CD14-positive monocyte (primary cell): ENCODE data around the gene TNXB. TPM values are rescaled to one million over a fixed set of nuclear protein-coding genes. Genes with fewer than 3 reads are reported as not detected.

Experiments
- DNase-seq, 3 donors: peaks; one replicate each; pipeline ENCODE4 v3.0.0-alpha.2; 2011 to 2022
- H2AFZ ChIP-seq: 2 replicates; pipeline ENCODE4 v1.6.0; 2012; ENCODE audit warnings: mild to moderate bottlenecking, low read depth, low read length, inconsistent platforms; ENCODE audit not compliant: insufficient read depth, poor library complexity, severe bottlenecking
- H3K27ac ChIP-seq, 2 donors: 1 replicate in 1 of 2; 2 replicates in 1 of 2; pipeline ENCODE4 v1.5.1; 2012 to 2013; ENCODE audit warnings: low read length in 2 of 2, control low read depth in 1 of 2, inconsistent platforms in 1 of 2, low read depth in 1 of 2, mild to moderate bottlenecking in 1 of 2
- H3K27me3 ChIP-seq, 2 donors: one replicate each; pipeline versions ENCODE4 v1.6.0 to v1.6.1; 2011 to 2013; ENCODE audit warnings: low read length in 2 of 2; ENCODE audit not compliant: control insufficient read depth in 2 of 2, insufficient read depth in 2 of 2
- H3K36me3 ChIP-seq, 2 donors: replicated peaks in 1 of 2; 1 replicate in 1 of 2; 2 replicates in 1 of 2; pipeline versions ENCODE4 v1.5.1 to v1.6.1; 2012 to 2013; ENCODE audit warnings: low read length in 2 of 2, control low read depth in 1 of 2, inconsistent platforms in 1 of 2, mild to moderate bottlenecking in 1 of 2; ENCODE audit not compliant: insufficient read depth in 2 of 2, control insufficient read depth in 1 of 2
- H3K4me1 ChIP-seq, 2 donors: 1 replicate in 1 of 2; 2 replicates in 1 of 2; pipeline versions ENCODE4 v1.5.1 to v1.6.1; 2012 to 2013; ENCODE audit warnings: low read length in 2 of 2, control low read depth in 1 of 2, inconsistent platforms in 1 of 2, mild to moderate bottlenecking in 1 of 2, moderate library complexity in 1 of 2; ENCODE audit not compliant: insufficient read depth in 2 of 2, control insufficient read depth in 1 of 2
- H3K4me2 ChIP-seq: replicated peaks from 2 replicates; pipeline ENCODE3; 2012; ENCODE audit warnings: low read length, moderate library complexity, mild to moderate bottlenecking; ENCODE audit not compliant: poor library complexity, severe bottlenecking; ENCODE audit errors: extremely low read depth
- H3K4me3 ChIP-seq, 3 experiments: fragments of 200-600 bp in 1 of 3; sonication (generic) in 1 of 3; replicated peaks in 1 of 3; 1 replicate in 2 of 3; 2 replicates in 1 of 3; pipeline ENCODE4 v1.5.1; 2011 to 2013; ENCODE audit warnings: low read length in 3 of 3, mild to moderate bottlenecking in 3 of 3, control low read depth in 2 of 3, low read depth in 2 of 3, inconsistent platforms in 1 of 3, moderate library complexity in 1 of 3
- H3K79me2 ChIP-seq: 2 replicates; pipeline ENCODE4 v1.6.0; 2012; ENCODE audit warnings: mild to moderate bottlenecking, control low read depth, inconsistent platforms, low read length, moderate library complexity; ENCODE audit not compliant: insufficient read depth
- H3K9ac ChIP-seq: 2 replicates; pipeline ENCODE4 v1.6.0; 2017; ENCODE audit warnings: low read length, mild to moderate bottlenecking; ENCODE audit not compliant: insufficient read depth, poor library complexity, severe bottlenecking
- H3K9me3 ChIP-seq, 2 donors: replicated peaks in 1 of 2; 1 replicate in 1 of 2; 2 replicates in 1 of 2; pipeline versions ENCODE4 v1.5.1 to v1.6.1; 2012 to 2013; ENCODE audit warnings: low read length in 2 of 2, control low read depth in 1 of 2; ENCODE audit not compliant: control insufficient read depth in 1 of 2, insufficient read depth in 1 of 2
- H4K20me1 ChIP-seq: 2 replicates; pipeline ENCODE4 v1.6.0; 2012; ENCODE audit warnings: mild to moderate bottlenecking, low read length, control low read depth, moderate library complexity; ENCODE audit not compliant: insufficient read depth
- H3K27ac Mint-ChIP-seq, 7 donors: one replicate each; pipeline ENCODE4 v1.8.0; 2020; ENCODE audit warnings: mild to moderate bottlenecking in 7 of 7, mixed read lengths in 7 of 7, moderate library complexity in 6 of 7, inconsistent platforms in 2 of 7
- H3K27me3 Mint-ChIP-seq, 3 donors: one replicate each; pipeline ENCODE4 v1.8.0; 2021 to 2022; ENCODE audit warnings: low read depth in 3 of 3, mild to moderate bottlenecking in 3 of 3, mixed read lengths in 3 of 3, moderate library complexity in 3 of 3, inconsistent platforms in 1 of 3
- H3K36me3 Mint-ChIP-seq, 2 donors: one replicate each; pipeline ENCODE4 v1.8.0; 2020; ENCODE audit warnings: mixed read lengths in 2 of 2, inconsistent platforms in 1 of 2, mild to moderate bottlenecking in 1 of 2
- H3K4me1 Mint-ChIP-seq: one replicate; pipeline ENCODE4 v1.8.0; 2020; ENCODE audit warnings: mild to moderate bottlenecking, mixed read lengths
- H3K4me3 Mint-ChIP-seq, 2 donors: one replicate each; pipeline ENCODE4 v1.8.0; 2020; ENCODE audit warnings: mild to moderate bottlenecking in 2 of 2, mixed read lengths in 2 of 2, moderate library complexity in 1 of 2
- H3K9me3 Mint-ChIP-seq, 7 donors: one replicate each; pipeline ENCODE4 v1.8.0; 2020 to 2022; ENCODE audit warnings: mixed read lengths in 7 of 7, mild to moderate bottlenecking in 6 of 7, moderate library complexity in 6 of 7, inconsistent platforms in 2 of 7
- CTCF ChIP-seq: fragments of 200-600 bp; IDR thresholded peaks from one replicate; pipeline ENCODE4 v1.8.0; 2022; ENCODE audit warnings: antibody characterized with exemption, mild to moderate bottlenecking
- WGBS: methylation state at CpG from one replicate; pipeline ENCODE4 v1.1.5; 2013; ENCODE audit warnings: missing lambda C conversion rate; ENCODE audit not compliant: insufficient coverage; 5-methylcytosine and 5-hydroxymethylcytosine counted together
- intact Hi-C, 2 donors: fragments of 100-400 bp; cut with micrococcal nuclease; formaldehyde crosslinking; loops; one replicate each; pipeline versions ENCODE4 v1.15.0 to v1.15.1; 2023
- polyA plus RNA-seq, 3 donors: library from polyadenylated mRNA; depleted of rRNA in 1 of 3; unstranded in 2 of 3; stranded (reverse) in 1 of 3; fragments of 300-500 nt in 2 of 3; fragments of >200 nt in 1 of 3; fragmentation: Illumina TruSeq in 2 of 3; gene quantifications; 1 replicate in 2 of 3; 2 replicates in 1 of 3; pipeline ENCODE4 v1.2.3, GENCODE V29; 2012 to 2021

TNXB gene
- polyA plus RNA-seq, 3 donors = 1.2 TPM; not detected in 2

- Mint-ChIP-seq H3K4me1 (no peaks in the 10 kb centered on the region), H3K4me3 (no peak overlapping the region), H3K27ac (no peak overlapping the region), H3K27me3 (peaks cover 29 to 69% (median 50%) of the 10 kb centered on the region in 3 donors), H3K9me3 (peaks cover 0 to 3% (median 0%) of the 10 kb centered on the region in 7 donors), H3K36me3 (no peaks in the 10 kb centered on the region)
- Histone ChIP-seq H3K4me1 (no peaks in the 10 kb centered on the region), H4K20me1 (no peaks in the 10 kb centered on the region), H3K9ac (no peak overlapping the region), H3K4me2 (no peak overlapping the region), H3K9me3 (no peaks in the 10 kb centered on the region), H2AFZ (no peak overlapping the region), H3K4me3 (no peak overlapping the region), H3K36me3 (no peaks in the 10 kb centered on the region), H3K27me3 (peaks cover 10 to 29% of the 10 kb centered on the region in 2 donors), H3K27ac (no peak overlapping the region), H3K79me2 (no peaks in the 10 kb centered on the region)
- intact Hi-C loops = no loop called here
- TF ChIP-seq CTCF = no peak
- no peak for DNase-seq
- WGBS = 100% methylated on average over 1 of the region's 2 CpGs
These were observed 24.4 kb downstream of the TNXB start for GRCh38 chr6:32084780-32085179.

DNA sequence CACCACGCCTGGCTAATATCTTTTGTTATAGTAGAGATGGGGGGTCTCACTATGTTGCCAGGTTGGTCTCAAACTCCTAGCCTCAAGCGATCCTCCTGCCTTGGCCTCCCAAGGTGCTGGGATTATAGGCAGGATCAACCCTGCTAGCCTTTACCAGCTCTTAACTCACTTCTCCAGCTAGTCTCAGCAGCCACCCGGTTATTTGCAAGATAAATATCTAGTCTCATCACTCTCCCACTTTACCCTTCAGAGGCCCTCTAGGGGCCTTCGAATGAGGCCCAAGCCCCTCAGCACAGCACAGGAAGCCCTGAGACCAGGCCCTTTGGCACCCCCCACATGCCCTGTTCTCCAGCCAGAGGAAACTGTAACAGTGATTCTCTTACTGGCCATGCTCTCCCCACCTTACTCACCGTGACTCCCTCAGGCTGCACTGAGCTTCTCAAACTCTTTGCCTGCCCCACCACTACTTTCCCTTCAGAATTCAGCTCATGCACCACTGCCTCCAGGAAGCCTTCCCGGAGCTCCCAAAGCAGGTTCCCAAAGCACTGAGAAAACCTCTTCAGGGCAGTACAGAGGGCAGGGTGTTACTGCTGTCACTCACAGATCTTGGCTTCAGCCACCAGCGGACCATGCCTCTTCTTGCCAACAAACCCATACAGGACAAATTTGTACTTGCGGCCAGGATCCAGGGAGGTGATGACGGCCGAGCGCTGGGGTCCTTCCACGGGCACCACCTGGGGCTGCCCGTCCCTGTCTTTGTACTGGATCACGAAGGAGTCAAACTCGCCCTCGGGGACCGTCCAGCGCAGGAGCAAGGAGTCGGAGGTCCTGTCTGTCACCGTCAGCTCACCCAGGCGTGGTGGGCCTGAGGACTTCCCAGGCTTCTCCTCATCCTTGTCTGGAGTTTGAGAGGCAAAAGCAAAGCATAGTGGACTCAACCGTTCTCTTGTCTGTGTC is 25.0 kb downstream of the TNXB start:
- 96% methylated on average over 20 of the region's 22 CpGs for WGBS
- Histone ChIP-seq H4K20me1 (no peaks in the 10 kb centered on the region), H3K27ac (no peak overlapping the region), H3K27me3 (peaks cover 10 to 28% of the 10 kb centered on the region in 2 donors), H3K4me3 (no peak overlapping the region), H3K4me2 (no peak overlapping the region), H3K9ac (no peak overlapping the region), H3K9me3 (no peaks in the 10 kb centered on the region), H3K36me3 (no peaks in the 10 kb centered on the region), H3K4me1 (no peaks in the 10 kb centered on the region), H2AFZ (no peak overlapping the region), H3K79me2 (no peaks in the 10 kb centered on the region)
- Mint-ChIP-seq H3K27me3 (peaks cover 29 to 65% (median 43%) of the 10 kb centered on the region in 3 donors), H3K9me3 (peaks cover 0 to 3% (median 0%) of the 10 kb centered on the region in 7 donors), H3K4me3 (peak overlapping the region in 1 of 2 donors; percentile 49), H3K36me3 (no peaks in the 10 kb centered on the region), H3K27ac (no peak overlapping the region), H3K4me1 (no peaks in the 10 kb centered on the region)
- no peak for TF ChIP-seq CTCF
- DNase-seq = no peak
- intact Hi-C loops = no loop called here
